AML-193 (cell line): ENCODE results near the gene GTSE1.

Source experiments
- DNase-seq, 2 experiments: peaks; one replicate each; lab custom pipeline; 2025; lab: John Stamatoyannopoulos, UW

GTSE1 gene

GRCh38 chr22:46275455-46276122 is 21.1 kb upstream of the GTSE1 start:
- DNase-seq = no peak

- no peak for DNase-seq
Observed at GRCh38 chr22:46276563-46276962, 20.1 kb upstream of the GTSE1 start.

- DNase-seq = no peak
Observed at GRCh38 chr22:46278656-46279645, 17.7 kb upstream of the GTSE1 start.

- no peak for DNase-seq
Observed at GRCh38 chr22:46280063-46280817, 16.4 kb upstream of the GTSE1 start.

- DNase-seq = no peak
Observed at GRCh38 chr22:46280999-46281623, 15.6 kb upstream of the GTSE1 start.

- DNase-seq = no peak
Observed at GRCh38 chr22:46281866-46282678, 14.6 kb upstream of the GTSE1 start.

GRCh38 chr22:46286006-46286405 is 10.7 kb upstream of the GTSE1 start:
- DNase-seq = no peak

- DNase-seq = no peak
Observed at GRCh38 chr22:46286941-46287872, 9.5 kb upstream of the GTSE1 start.

- no peak for DNase-seq
Observed at GRCh38 chr22:46287873-46288751, 8.6 kb upstream of the GTSE1 start.

GRCh38 chr22:46288846-46289243 is 7.8 kb upstream of the GTSE1 start:
- DNase-seq = no peak

GRCh38 chr22:46289244-46289891 is 7.3 kb upstream of the GTSE1 start:
- DNase-seq = no peak

- no peak for DNase-seq
Observed at GRCh38 chr22:46290121-46290842, 6.4 kb upstream of the GTSE1 start.

GRCh38 chr22:46290843-46291785 is 5.6 kb upstream of the GTSE1 start:
- no peak for DNase-seq

GRCh38 chr22:46292173-46292572 is 4.5 kb upstream of the GTSE1 start:
- DNase-seq = no peak

GRCh38 chr22:46292732-46293131 is 3.9 kb upstream of the GTSE1 start:
- no peak for DNase-seq

GRCh38 chr22:46293577-46294260 is 3.0 kb upstream of the GTSE1 start:
- DNase-seq = no peak
